GM18520 (cell line): Measurements from ENCODE around the gene SLC30A5.
A peak's percentile ranks its signal among the peaks of the same experiment; 100 is the strongest.
"Not testable (repeated sequence)": the region's sequence is repeated elsewhere in the genome, so short reads cannot be mapped to it uniquely, and the experiment has no call there.

Experiments
- ATAC-seq: cut with Tn5 transposase; IDR thresholded peaks from one replicate; pipeline ENCODE4 v1.9.1; 2021; ENCODE audit not compliant: unreplicated experiment

The SLC30A5 gene

GRCh38 chr5:69093771-69094482, at the start of gene SLC30A5:
Gene SLC30A5, plus strand, starts transcription at chr5:69094014. Its CDS starts 242 bp downstream, at chr5:69094256.
- ATAC-seq = peak; percentile 100

- ATAC-seq = not testable (repeated sequence)
These were observed 48.6 kb upstream of the SLC30A5 start for GRCh38 chr5:69045213-69045612.

GRCh38 chr5:69046375-69046957, 47.3 kb upstream of the SLC30A5 start:
- no peak for ATAC-seq

GRCh38 chr5:69048230-69048629, 45.6 kb upstream of the SLC30A5 start:
- no peak for ATAC-seq

GRCh38 chr5:69049151-69049550, 44.7 kb upstream of the SLC30A5 start:
- no peak for ATAC-seq

- ATAC-seq = no peak
These were observed 44.0 kb upstream of the SLC30A5 start for GRCh38 chr5:69049796-69050195.

- ATAC-seq = no peak
These were observed 43.6 kb upstream of the SLC30A5 start for GRCh38 chr5:69050214-69050613.

GRCh38 chr5:69052181-69052580, 41.6 kb upstream of the SLC30A5 start:
- ATAC-seq = no peak

GRCh38 chr5:69074664-69075521, 18.9 kb upstream of the SLC30A5 start:
- ATAC-seq = no peak

GRCh38 chr5:69075522-69076179, 18.2 kb upstream of the SLC30A5 start:
- no peak for ATAC-seq

GRCh38 chr5:69078921-69079540, 14.8 kb upstream of the SLC30A5 start:
- ATAC-seq = no peak

- ATAC-seq = no peak
These were observed 14.3 kb upstream of the SLC30A5 start for GRCh38 chr5:69079556-69079955.

- ATAC-seq = no peak
These were observed 10.4 kb upstream of the SLC30A5 start for GRCh38 chr5:69083412-69083811.

GRCh38 chr5:69084195-69084594, 9.6 kb upstream of the SLC30A5 start:
- ATAC-seq = no peak

GRCh38 chr5:69084903-69085302, 8.9 kb upstream of the SLC30A5 start:
- ATAC-seq = no peak

GRCh38 chr5:69086206-69086605, 7.6 kb upstream of the SLC30A5 start:
- no peak for ATAC-seq

- not testable (repeated sequence) for ATAC-seq
These were observed 5.8 kb upstream of the SLC30A5 start for GRCh38 chr5:69088006-69088405.

GRCh38 chr5:69090158-69090557, 3.7 kb upstream of the SLC30A5 start:
- ATAC-seq = no peak

GRCh38 chr5:69091771-69092170, 2.0 kb upstream of the SLC30A5 start:
- ATAC-seq = no peak

- no peak for ATAC-seq
These were observed 845 bp upstream of the SLC30A5 start for GRCh38 chr5:69092969-69093368.

GRCh38 chr5:69099302-69099701, 5.5 kb downstream of the SLC30A5 start:
- no peak for ATAC-seq
